Measurements from ENCODE around the gene SLC38A1. TPM values are rescaled to one million over a fixed set of nuclear protein-coding genes. Genes with fewer than 3 reads are reported as not detected.

Gene SLC38A1
- 73.2 to 111 TPM (median 89.4 TPM) in 5 replicates for total RNA-seq (2022; extraction: Qiagen RNA extraction)

DNA sequence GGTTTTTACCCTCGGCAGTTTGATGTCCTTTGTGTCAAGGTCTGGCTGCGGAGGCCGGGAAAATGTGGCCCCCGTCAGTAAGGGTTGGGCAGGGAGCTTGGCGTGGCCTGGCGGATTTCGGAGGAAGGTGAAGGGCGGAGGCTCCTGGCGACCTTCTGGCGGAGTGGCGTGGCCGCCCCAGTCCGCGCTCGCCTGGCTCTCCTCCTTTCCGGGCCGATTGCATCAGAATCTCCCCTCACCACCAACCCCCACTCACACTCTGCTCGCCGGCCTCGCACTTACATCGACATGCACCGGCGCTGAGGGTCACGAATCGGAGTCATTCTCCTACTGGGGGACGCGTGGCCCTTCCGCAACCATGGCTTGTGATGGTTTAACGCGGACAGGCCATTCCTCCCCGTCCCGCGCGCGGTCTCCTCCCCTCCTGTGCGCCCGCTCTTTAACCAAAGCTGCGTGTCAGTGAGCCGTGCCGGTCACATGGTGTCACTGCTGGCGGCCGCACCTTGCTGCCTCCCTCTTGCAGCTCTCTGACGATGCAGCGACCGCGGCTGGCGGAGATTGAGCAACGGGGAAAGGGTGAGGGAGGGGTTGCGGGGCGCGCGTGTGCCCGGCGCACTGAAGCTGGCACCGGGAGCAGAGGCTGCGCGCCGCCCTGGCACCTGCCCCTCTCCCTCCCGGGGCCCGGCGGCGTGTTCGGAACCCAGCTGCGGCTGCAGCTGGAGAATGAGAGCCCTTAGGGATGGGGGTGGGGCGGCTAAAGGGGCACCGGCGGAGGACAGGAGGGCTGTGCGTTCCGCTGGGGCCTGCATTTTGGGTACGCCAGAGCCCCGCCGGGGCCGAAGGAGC lies at the start of gene SLC38A1:
Gene SLC38A1, minus strand, starts transcription at position 461 of the 846 bp plus-strand sequence. CDS start 29,243 bp downstream, outside the sequence.

Other genes with a start within 250 kb of the SLC38A1 start
- gene SLC38A2, start 103.7 kb upstream of the SLC38A1 start, total RNA-seq (2022; extraction: Qiagen RNA extraction): 81.5 to 172 TPM (median 144 TPM) in 5 replicates

Measured in A549 treated with dexamethasone at 1 μM for 4 hours (cell line).